Activated naive CD4-positive, alpha-beta T cell treated with anti-CD3 and anti-CD28 coated beads, Interleukin-2, amount 50 U/mL, for 24 hours (primary cell): ENCODE data around the gene CHAD.

ENCODE experiments used
- H3K27ac Mint-ChIP-seq: one replicate; pipeline ENCODE4 v1.8.0; 2021; ENCODE audit warnings: mild to moderate bottlenecking, mixed read lengths
- H3K27me3 Mint-ChIP-seq: one replicate; pipeline ENCODE4 v1.8.0; 2021; ENCODE audit warnings: mixed read lengths
- H3K36me3 Mint-ChIP-seq: one replicate; pipeline ENCODE4 v1.8.0; 2021; ENCODE audit warnings: mixed read lengths
- H3K4me1 Mint-ChIP-seq: one replicate; pipeline ENCODE4 v1.8.0; 2021; ENCODE audit warnings: mixed read lengths
- H3K4me3 Mint-ChIP-seq: one replicate; pipeline ENCODE4 v1.8.0; 2021; ENCODE audit warnings: mild to moderate bottlenecking, mixed read lengths
- H3K9me3 Mint-ChIP-seq: one replicate; pipeline ENCODE4 v1.8.0; 2021; ENCODE audit warnings: mixed read lengths

Gene CHAD

DNA sequence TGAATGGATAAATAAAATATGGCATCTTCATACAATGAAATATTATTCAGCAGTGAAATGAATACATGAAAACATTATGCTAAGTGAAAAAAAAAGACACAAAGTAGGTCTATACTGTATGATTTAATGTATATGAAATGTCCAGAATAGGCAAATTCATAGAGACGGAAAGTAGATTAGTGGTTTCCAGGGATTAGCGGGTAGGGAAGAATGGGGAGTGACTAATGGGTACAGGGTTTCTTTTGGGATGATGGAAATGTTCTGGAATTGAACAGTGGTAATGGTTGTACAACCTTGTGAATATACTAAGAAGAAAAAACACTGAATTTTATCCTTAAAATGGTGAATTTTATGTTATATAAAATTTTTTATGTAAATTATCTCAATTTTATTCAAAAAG lies 31.0 kb upstream of the CHAD start:
- Mint-ChIP-seq H3K4me3 (no peak overlapping the region), H3K9me3 (no peaks in the 10 kb centered on the region), H3K36me3 (no peaks in the 10 kb centered on the region), H3K27ac (no peak overlapping the region), H3K4me1 (peaks cover 9% of the 10 kb centered on the region), H3K27me3 (peaks cover 2% of the 10 kb centered on the region)

DNA sequence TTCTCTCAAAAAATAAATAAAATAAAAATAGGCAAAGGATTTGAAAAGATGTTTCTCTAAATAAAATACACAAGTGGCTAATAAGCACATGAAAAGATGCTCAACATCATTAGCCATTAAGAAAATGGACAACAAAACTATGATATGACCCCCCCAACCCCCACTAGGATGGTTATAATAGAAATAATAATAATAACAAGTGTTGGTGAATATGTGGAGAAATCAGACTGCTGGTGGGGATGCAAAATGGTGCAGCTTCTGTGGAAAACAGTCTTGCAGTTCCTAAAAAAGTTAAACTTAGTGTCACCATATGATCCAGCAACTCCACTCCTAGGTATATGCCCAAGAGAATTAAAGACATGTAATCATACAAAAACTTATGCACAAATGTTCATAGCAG lies 30.6 kb upstream of the CHAD start:
- Mint-ChIP-seq H3K36me3 (no peaks in the 10 kb centered on the region), H3K4me3 (no peak overlapping the region)

DNA sequence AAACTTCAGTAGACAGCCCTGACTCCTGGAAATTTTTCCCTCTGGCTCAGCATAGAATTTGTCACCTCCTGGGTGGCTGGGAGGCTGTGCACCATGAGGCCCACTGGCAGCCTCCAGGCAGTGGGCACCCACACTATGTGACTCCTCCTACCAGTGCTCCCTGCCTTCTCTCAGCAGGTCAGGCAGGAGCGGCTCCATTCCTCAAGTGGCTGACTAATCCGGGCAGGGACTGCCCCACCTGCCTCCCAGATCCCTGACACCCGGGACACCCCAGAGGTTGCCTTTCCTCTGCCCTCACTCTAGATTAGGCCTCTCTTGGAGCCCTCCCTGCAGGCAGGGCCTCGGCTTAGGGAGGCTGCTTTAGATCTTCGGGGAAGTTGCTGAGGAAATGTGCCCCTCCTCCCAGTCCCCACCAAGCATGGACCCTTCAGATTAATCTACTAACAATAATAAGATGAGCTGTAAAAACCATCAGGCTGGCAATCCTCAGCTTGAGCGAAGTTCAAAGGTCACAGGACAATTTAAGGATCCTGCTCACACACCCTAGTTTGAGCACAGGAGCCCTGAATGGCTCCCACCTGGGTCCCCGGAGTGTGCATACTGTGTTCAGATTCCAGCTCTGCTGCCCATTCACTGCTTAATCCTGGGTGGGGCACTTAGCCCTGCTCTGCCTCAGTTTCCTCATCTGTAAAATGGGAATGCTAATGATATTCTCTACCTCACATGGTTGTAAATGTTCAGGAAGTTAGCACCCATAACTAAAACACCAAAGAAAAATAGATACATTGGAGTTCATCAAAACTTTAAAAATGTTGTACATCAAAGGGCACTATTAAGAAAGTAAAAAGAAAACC lies 29.6 kb upstream of the CHAD start:
- H3K36me3 Mint-ChIP-seq, result no peaks in the 10 kb centered on the region
- H3K4me1 Mint-ChIP-seq, result no peaks in the 10 kb centered on the region
- H3K27ac Mint-ChIP-seq, result no peak overlapping the region
- peaks cover 2% of the 10 kb centered on the region for H3K27me3 Mint-ChIP-seq
- no peaks in the 10 kb centered on the region for H3K9me3 Mint-ChIP-seq
- no peak overlapping the region for H3K4me3 Mint-ChIP-seq

More for the DNA sequence above, 30.6 kb upstream of the CHAD start:
- Mint-ChIP-seq H3K9me3 (no peaks in the 10 kb centered on the region), H3K4me1 (peaks cover 5% of the 10 kb centered on the region), H3K27me3 (peaks cover 2% of the 10 kb centered on the region), H3K27ac (no peak overlapping the region)

DNA sequence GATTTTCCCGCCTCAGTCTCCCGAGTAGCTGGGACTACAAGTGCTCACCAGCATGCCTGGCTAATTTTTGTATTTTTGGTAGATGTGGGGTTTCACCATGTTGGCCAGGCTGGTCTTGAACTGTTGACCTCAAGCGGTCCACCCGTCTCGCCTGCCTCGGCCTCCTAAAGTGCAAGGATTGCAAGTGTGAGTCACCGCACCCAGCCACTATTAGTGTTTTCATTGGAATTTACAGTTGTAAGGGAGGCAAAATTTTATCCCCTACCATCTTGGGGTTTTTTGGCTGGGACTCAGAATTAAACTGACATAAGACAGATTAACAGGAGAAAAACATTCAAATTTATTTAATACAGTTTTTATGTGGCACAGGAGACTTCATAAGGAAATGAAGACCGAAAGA lies 27.2 kb upstream of the CHAD start:
- peaks cover 2% of the 10 kb centered on the region for H3K36me3 Mint-ChIP-seq
- H3K9me3 Mint-ChIP-seq, result no peaks in the 10 kb centered on the region
- H3K27ac Mint-ChIP-seq, result no peak overlapping the region
- H3K27me3 Mint-ChIP-seq, result peaks cover 2% of the 10 kb centered on the region
- H3K4me1 Mint-ChIP-seq, result no peaks in the 10 kb centered on the region
- no peak overlapping the region for H3K4me3 Mint-ChIP-seq

DNA sequence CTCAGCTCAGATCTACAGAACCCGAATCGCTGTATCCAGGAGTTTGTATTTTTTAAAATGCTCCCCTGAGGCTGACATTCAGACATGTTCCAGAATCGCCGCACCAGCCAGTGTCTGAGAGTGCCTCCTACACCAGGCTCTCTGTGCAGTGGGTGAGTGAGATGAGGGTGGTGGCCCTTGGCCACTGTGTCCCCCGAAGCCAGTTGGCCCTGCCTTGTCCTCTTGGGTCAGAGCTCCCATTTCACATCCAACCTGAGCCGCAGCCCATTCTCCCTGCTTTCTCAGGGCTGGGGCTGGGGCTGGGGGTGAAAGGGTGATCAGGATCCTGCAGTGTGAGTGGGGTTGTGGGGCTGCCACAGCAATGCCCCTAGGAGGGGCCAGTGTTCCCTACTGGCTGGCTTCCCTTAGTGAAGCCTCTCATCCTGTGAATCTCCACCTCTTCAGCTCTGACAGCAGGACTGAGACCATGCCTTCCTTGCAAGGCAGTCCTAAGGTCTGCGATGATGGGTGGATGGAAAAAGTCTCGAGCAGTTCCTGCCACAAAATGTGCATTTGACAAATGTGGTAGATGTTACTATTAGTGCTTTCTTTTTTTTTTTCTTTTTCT lies 26.6 kb upstream of the CHAD start:
- Mint-ChIP-seq H3K27ac (no peak overlapping the region), H3K4me3 (no peak overlapping the region), H3K4me1 (no peaks in the 10 kb centered on the region), H3K9me3 (no peaks in the 10 kb centered on the region), H3K27me3 (peaks cover 2% of the 10 kb centered on the region), H3K36me3 (peaks cover 2% of the 10 kb centered on the region)

DNA sequence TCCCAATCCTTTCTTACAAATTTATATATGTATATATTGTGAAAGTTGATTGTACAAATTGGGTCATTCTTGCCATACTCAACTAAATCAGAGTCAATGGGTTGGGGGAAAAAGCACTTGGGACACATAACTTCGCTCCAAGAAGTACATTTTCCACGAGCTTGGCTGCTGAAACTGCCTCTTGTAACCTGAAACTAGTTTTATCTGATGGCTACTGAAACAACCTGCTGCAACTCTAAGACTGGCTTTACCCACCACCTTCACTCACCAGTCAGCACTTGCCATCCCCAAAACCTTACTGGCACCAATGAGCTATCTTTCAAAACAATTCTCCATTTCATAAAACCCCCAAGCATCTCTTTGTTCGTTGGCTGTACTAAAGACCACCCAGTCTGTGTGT lies 25.1 kb upstream of the CHAD start:
- no peak overlapping the region for H3K4me3 Mint-ChIP-seq
- H3K4me1 Mint-ChIP-seq, result no peaks in the 10 kb centered on the region
- H3K27me3 Mint-ChIP-seq, result peaks cover 2% of the 10 kb centered on the region
- peaks cover 2% of the 10 kb centered on the region for H3K36me3 Mint-ChIP-seq
- H3K27ac Mint-ChIP-seq, result no peak overlapping the region
- no peaks in the 10 kb centered on the region for H3K9me3 Mint-ChIP-seq

DNA sequence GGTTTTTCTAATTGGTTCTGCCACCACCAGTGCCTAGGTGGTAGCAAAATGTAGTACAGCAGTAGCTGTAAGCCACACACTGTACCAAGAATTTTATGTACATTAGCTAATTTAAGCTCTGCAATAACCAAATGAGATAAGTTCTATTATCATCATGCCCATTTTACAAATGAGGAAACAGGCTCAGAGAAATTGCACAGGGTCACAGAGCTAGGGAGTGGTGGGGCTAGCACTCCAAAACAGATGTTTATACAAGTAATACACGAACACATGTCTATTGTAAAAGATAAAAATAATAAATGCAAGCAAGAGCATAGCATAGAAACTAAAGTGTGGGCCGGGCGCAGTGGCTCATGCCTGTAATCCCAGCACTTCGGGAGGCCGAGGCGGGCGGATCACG lies 23.5 kb upstream of the CHAD start:
- Mint-ChIP-seq H3K9me3 (no peaks in the 10 kb centered on the region), H3K4me3 (no peak overlapping the region), H3K36me3 (peaks cover 4% of the 10 kb centered on the region), H3K27me3 (no peaks in the 10 kb centered on the region), H3K27ac (no peak overlapping the region), H3K4me1 (no peaks in the 10 kb centered on the region)

DNA sequence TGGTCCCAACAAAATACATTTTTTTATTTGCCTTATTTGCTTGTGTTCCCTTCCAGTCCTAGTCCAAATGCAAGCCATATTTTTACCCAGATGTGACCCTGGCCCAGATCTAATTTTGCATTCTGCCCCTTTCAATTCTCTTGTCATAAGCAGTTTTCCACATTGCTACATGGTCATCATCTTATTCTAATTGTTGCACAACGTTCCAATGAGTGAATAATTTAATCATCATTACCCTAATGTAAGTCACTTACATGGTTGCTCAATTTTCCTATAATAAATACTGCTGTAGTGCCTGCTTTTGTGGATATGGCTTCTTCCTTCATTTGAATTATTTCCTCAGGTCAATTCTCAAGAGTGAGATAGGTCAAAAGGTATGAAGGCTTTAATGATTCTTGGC lies 22.8 kb upstream of the CHAD start:
- Mint-ChIP-seq H3K27ac (no peak overlapping the region), H3K9me3 (no peaks in the 10 kb centered on the region), H3K36me3 (peaks cover 4% of the 10 kb centered on the region), H3K4me1 (no peaks in the 10 kb centered on the region), H3K27me3 (no peaks in the 10 kb centered on the region), H3K4me3 (no peak overlapping the region)

DNA sequence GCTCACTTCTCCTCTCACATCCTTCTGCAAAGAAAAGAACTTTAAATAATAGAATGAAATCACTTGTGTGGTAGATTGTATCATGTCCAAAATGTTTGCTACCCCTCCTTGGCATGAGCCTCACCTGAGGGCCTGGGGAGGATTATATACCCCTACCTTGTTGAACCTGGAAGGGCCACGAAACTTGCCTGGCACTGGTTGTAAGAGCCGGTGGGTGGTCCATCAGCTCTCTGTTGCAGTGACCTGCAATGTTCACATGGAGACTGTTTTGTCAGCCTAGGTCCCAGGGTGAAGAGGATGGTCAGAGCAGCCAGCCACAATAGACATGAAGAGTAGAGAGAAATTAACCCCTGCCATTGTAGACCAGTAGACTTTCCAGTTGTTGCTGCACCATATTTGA lies 20.2 kb upstream of the CHAD start:
- H3K36me3 Mint-ChIP-seq, result peaks cover 7% of the 10 kb centered on the region
- H3K4me3 Mint-ChIP-seq, result no peak overlapping the region
- no peaks in the 10 kb centered on the region for H3K9me3 Mint-ChIP-seq
- no peaks in the 10 kb centered on the region for H3K4me1 Mint-ChIP-seq
- no peaks in the 10 kb centered on the region for H3K27me3 Mint-ChIP-seq
- H3K27ac Mint-ChIP-seq, result no peak overlapping the region

DNA sequence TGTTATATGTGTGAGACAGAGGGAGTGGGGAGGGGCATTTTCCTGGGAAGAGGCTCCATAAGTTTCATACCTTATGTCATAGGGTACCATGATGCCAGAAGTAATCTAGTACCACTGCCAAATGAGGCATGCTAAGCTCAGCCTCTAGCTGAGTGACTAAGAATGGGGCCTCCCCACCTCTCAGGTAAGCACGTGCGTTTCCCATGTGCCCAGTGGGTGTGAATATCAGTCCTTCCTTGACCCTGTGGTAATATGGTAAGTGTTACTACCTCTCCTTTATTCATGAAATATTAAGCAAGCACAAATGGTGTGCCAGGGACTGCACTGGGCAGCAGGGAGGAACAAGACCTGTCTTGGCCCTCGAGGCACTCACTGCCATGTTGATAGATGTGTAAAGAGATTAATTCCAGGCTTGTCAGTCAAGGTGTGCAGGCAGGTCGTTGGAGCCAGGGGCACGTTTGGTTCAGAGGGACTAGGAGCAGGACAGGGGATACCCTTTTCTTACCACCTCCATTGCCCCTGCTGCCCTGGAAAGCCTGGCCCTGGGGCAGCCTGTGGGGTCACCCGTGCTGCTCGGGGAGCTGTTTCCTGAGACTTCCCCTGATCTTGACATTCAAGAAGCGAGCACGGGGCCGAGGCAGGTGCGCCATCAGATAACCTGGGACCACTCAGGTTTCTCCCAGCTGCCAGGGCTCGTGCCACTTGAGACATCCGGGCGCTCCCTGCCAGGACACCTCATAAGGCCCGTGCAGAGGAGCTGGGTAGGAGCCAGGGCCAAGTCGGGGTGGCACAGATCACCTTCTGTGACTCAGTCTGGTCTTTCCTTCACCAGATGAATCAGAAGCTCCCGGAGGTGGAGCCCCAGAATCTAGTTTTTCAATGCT lies 18.8 kb upstream of the CHAD start:
- Mint-ChIP-seq H3K4me3 (no peak overlapping the region), H3K4me1 (peaks cover 4% of the 10 kb centered on the region), H3K36me3 (peaks cover 10% of the 10 kb centered on the region), H3K27me3 (no peaks in the 10 kb centered on the region), H3K27ac (no peak overlapping the region), H3K9me3 (no peaks in the 10 kb centered on the region)

DNA sequence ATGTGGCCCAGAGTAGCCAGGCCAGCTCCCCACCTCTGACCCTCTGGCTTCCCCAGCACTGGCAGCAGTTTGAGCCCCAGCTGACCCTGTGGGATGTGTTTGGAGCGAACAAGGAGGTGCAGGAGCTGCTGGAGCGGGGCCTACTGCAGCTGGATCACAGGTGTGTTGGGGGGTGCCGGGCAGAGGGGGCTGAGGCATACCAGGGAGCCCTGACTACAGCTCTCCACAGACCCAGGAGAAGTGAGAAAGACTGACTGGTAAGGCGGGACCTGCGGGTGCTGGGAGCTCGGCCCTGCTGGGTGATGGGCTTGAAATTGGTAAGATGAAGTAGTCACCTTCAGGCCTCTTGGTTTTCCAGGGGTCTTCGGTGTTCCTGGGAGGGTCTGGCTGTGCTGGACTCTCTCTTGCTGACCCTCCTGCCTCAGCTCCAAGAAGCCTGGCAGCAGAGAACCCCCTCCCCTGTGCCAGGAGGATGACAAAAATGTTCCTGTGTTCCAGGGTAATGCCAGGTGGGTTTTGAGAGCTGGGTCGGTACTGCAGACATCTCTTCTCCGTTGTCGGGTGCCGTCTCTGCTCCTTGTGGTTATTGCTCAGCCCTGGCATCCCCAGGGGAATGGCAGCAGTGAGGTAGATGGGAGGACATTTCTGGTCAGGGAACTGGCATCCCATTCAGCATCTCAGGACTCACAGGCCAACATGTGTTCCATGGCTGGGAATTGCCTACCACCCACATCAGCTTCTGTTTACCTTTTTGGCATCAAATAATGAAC lies 15.9 kb upstream of the CHAD start:
- no peak overlapping the region for H3K27ac Mint-ChIP-seq
- H3K36me3 Mint-ChIP-seq, result peaks cover 8% of the 10 kb centered on the region
- H3K4me3 Mint-ChIP-seq, result no peak overlapping the region
- H3K27me3 Mint-ChIP-seq, result no peaks in the 10 kb centered on the region
- H3K4me1 Mint-ChIP-seq, result peaks cover 21% of the 10 kb centered on the region
- no peaks in the 10 kb centered on the region for H3K9me3 Mint-ChIP-seq

DNA sequence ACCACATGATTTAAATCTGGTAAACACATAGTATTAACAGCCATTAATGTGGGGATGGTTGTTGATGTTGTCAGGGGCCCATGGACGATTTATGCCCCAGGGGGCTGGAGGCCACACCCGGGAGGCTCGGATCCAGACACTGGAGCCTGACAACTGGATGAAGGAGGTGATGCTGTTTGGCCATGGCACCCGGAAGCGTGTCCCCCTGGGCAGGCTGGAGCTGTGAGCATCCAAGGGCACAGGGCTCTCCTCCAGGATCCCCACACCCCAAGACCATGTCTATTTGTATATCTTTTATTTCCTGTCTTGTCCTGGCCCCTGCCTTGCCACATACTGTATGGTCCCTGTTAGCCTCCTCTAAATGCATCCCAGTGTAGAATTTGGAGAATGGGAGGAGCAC lies 14.6 kb upstream of the CHAD start:
- Mint-ChIP-seq H3K27ac (no peak overlapping the region), H3K9me3 (no peaks in the 10 kb centered on the region), H3K4me3 (no peak overlapping the region), H3K4me1 (peaks cover 26% of the 10 kb centered on the region), H3K27me3 (no peaks in the 10 kb centered on the region), H3K36me3 (peaks cover 10% of the 10 kb centered on the region)

DNA sequence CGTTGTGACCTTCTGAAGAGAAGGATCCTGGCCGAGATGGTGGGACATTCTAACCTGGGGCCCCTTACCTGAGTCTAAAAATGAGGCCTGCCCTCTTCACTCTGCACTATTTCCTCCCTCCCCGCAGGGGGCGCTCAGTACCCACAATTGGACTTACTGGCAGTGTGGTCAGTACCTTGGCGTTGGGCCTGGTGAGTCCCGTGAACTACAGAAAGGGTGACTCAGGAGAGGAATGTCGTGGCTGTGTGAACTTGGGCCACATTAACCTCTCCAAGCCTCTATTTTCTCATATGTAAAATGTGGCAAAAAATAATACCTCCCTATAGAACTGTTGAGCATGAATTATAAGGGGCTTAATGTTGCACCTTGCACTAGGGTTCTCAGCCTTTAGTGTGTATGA lies 13.8 kb upstream of the CHAD start:
- H3K9me3 Mint-ChIP-seq, result no peaks in the 10 kb centered on the region
- H3K27ac Mint-ChIP-seq, result peak overlapping the region; percentile 62
- no peaks in the 10 kb centered on the region for H3K27me3 Mint-ChIP-seq
- no peak overlapping the region for H3K4me3 Mint-ChIP-seq
- peaks cover 31% of the 10 kb centered on the region for H3K4me1 Mint-ChIP-seq
- H3K36me3 Mint-ChIP-seq, result peaks cover 10% of the 10 kb centered on the region

DNA sequence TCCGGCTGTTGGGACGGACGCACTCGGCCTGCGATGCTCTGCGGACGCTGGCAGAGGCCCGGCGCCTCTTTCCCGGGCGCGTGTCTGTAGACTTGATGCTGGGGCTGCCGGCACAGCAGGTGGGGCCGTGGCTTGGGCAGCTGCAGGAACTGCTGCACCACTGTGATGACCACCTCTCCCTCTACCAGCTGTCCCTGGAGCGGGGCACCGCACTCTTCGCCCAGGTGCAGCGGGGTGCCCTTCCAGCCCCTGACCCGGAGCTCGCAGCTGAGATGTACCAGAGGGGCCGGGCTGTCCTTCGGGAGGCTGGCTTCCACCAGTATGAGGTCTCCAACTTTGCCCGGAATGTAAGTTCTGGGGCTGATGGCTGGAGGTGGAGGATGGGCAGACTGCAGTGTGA lies 13.4 kb upstream of the CHAD start:
- Mint-ChIP-seq H3K4me3 (no peak overlapping the region), H3K4me1 (peaks cover 31% of the 10 kb centered on the region), H3K27ac (no peak overlapping the region), H3K27me3 (no peaks in the 10 kb centered on the region), H3K9me3 (no peaks in the 10 kb centered on the region), H3K36me3 (peaks cover 8% of the 10 kb centered on the region)

DNA sequence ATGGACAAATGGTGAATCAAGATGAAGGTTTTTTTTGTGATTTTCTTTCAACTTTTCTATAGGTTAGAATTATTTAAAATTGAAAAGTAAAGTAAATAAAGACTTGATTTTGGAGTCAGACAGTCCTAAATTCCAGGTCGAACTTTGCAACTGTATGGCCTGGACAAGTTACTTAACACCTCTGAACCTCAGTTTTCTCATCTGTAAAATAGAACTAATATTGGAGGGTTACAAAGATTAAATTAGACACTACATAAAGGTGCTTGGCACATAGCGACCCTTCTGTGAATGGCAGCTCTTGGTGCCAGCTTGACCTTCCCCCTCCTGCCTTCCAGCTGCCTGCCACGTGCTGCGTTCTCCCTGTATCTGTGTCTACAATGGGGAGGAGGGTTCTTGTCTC lies 13.0 kb upstream of the CHAD start:
- Mint-ChIP-seq H3K4me3 (no peak overlapping the region), H3K36me3 (peaks cover 8% of the 10 kb centered on the region), H3K27me3 (no peaks in the 10 kb centered on the region), H3K4me1 (peaks cover 31% of the 10 kb centered on the region), H3K9me3 (no peaks in the 10 kb centered on the region), H3K27ac (no peak overlapping the region)
